ENCODE data around the gene ARPP21. TPM values are rescaled to one million over a fixed set of nuclear protein-coding genes. Genes with fewer than 3 reads are reported as not detected.

The ARPP21 gene
- total RNA-seq, 1 donor from 2014 or later = not detected

- POLR2A ChIA-PET = no interaction called here
- no peak for TF ChIP-seq CTCF (IDR thresholded peaks at IDR 0.05)
- ATAC-seq (ENCODE audit: low read depth) = no peak
Measured at GRCh38 chr3:35760146-35760545, 120.8 kb downstream of the ARPP21 start.

DNA sequence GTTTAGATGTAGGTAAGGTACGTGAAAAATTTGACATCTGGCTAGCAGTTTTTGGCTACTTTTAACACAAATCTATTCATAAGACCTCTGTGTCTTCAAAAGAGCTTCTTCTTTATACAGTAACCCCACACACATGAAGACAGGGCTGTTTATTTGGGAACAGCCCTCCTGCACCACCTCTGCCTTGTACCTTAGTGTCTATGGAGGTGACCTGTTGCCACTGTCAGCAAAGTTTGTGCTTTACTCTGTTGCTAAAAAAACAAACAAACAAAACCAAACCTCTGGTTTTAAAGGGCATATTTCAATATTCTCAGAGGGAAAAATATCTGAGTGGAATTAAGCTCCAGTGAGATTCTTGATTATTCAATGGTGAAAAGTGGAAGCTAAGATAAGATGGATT, 122.0 kb downstream of the ARPP21 start:
- no peak overlapping the region for H3K4me3 Mint-ChIP-seq
- no peaks in the 10 kb centered on the region for H3K27me3 Mint-ChIP-seq
- H3K27ac Mint-ChIP-seq = no peak overlapping the region
- no peaks in the 10 kb centered on the region for H3K4me1 Mint-ChIP-seq
- no peak for TF ChIP-seq CTCF (IDR thresholded peaks at IDR 0.05)
- POLR2A ChIA-PET = no interaction called here
- H3K36me3 Mint-ChIP-seq (ENCODE audit: low read depth) = no peaks in the 10 kb centered on the region
- intact Hi-C loops (cut with micrococcal nuclease) = no loop called here
- ATAC-seq (ENCODE audit: low read depth) (no peak), DNase-seq (no peak)
- CTCF ChIA-PET = no interaction called here
- H3K9me3 Mint-ChIP-seq = no peaks in the 10 kb centered on the region

More at GRCh38 chr3:35760146-35760545, 120.8 kb downstream of the ARPP21 start:
- intact Hi-C loops (cut with micrococcal nuclease) = no loop called here
- no peaks in the 10 kb centered on the region for H3K27me3 Mint-ChIP-seq
- H3K4me1 Mint-ChIP-seq = no peaks in the 10 kb centered on the region
- no peak overlapping the region for H3K4me3 Mint-ChIP-seq
- no peaks in the 10 kb centered on the region for H3K36me3 Mint-ChIP-seq (ENCODE audit: low read depth)
- no peaks in the 10 kb centered on the region for H3K9me3 Mint-ChIP-seq
- CTCF ChIA-PET = no interaction called here
- no peak overlapping the region for H3K27ac Mint-ChIP-seq
- DNase-seq = no peak

DNA sequence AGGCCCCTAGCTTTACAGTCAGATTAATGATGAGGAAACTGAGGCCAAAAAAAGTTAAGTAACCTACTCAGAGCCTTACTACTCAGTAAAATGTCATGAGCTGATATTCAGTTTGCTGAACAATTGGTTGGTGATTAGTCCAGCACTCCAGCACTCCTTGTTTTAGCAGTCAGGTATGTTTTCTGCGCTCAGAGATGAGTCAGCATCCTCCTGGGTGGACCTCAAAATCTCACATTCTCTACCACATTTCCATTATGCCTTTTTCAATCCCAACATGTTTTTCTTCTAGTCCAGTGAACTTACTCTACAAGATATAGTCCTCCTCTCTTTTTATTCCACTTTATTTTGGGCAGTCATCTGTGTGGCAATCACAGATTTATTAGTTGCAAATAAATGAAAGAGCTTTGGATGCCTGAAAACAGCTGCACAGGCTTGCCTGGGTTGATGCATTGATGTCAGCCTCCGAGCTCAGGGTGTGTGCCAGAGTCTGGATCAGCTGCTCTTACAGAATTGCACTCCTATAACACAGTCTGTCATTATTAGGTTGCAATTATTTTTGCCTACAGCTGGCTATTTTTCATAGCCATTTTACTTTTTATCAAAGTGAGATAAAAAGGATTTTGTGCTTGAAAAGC, 133.2 kb downstream of the ARPP21 start:
- no peaks in the 10 kb centered on the region for H3K27me3 Mint-ChIP-seq

DNA sequence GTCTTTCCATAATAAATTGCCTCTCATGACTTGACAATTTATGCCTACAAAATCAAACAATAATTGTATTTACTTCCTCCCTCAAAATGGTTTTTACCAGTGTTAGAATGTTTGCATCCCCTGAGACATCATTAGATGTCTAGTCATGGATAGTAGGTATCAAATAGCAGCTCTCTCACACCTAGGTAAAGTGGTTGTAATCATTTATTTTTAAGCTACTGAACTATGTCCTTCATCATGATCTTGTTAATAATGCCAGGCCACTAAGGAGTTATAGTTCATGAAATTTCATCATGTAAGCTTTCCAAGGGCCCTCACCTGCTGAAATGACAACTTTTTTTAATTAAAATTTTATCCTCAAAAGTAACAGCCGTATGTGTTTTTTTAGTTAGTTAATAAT, 134.1 kb downstream of the ARPP21 start:
- Mint-ChIP-seq H3K27me3 (no peaks in the 10 kb centered on the region), H3K27ac (no peak overlapping the region), H3K9me3 (no peaks in the 10 kb centered on the region), H3K4me1 (no peaks in the 10 kb centered on the region), H3K36me3 (ENCODE audit: low read depth) (no peaks in the 10 kb centered on the region), H3K4me3 (no peak overlapping the region)
- no peak for DNase-seq
- TF ChIP-seq CTCF (IDR thresholded peaks at IDR 0.05) = no peak
- intact Hi-C loops (cut with micrococcal nuclease) = no loop called here
- no peak for ATAC-seq (ENCODE audit: low read depth)
- POLR2A ChIA-PET = no interaction called here
- CTCF ChIA-PET = no interaction called here

More for the DNA sequence above, 133.2 kb downstream of the ARPP21 start:
- ATAC-seq (ENCODE audit: low read depth) (no peak), DNase-seq (no peak)
- no peak overlapping the region for H3K27ac Mint-ChIP-seq
- no peak for TF ChIP-seq CTCF (IDR thresholded peaks at IDR 0.05)
- ChIA-PET POLR2A (no interaction called here), CTCF (no interaction called here)
- intact Hi-C loops (cut with micrococcal nuclease) = no loop called here
- no peaks in the 10 kb centered on the region for H3K9me3 Mint-ChIP-seq
- no peaks in the 10 kb centered on the region for H3K4me1 Mint-ChIP-seq
- H3K4me3 Mint-ChIP-seq = no peak overlapping the region
- no peaks in the 10 kb centered on the region for H3K36me3 Mint-ChIP-seq (ENCODE audit: low read depth)

DNA sequence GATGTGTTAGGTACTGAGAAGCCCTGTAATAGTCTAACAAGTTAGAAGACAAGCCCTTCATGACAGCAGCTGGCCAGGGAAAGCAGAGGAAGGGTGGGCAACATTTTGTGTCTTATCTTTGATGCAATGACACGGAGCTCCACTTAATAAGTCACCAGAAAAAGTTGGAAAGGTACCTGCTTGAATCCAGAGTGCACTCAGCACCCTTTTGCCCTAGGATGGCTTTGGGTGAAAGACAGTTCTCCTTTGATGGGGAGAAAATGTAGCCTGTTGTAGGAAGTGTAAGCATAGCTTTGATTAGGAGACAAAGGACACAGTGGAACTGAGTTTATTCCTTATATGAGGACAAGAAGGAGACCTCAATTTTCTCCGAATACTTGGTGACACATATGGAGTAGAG, 137.0 kb downstream of the ARPP21 start:
- Mint-ChIP-seq H3K36me3 (ENCODE audit: low read depth) (no peaks in the 10 kb centered on the region), H3K4me1 (no peaks in the 10 kb centered on the region), H3K4me3 (no peak overlapping the region), H3K27me3 (no peaks in the 10 kb centered on the region), H3K27ac (no peak overlapping the region), H3K9me3 (no peaks in the 10 kb centered on the region)
- DNase-seq (no peak), ATAC-seq (ENCODE audit: low read depth) (no peak)
- TF ChIP-seq CTCF (IDR thresholded peaks at IDR 0.05) = no peak
- ChIA-PET POLR2A (no interaction called here), CTCF (no interaction called here)
- intact Hi-C loops (cut with micrococcal nuclease) = no loop called here
